Neutrophil (primary cell): ENCODE measurements around the gene PGM1.

Experiments
- H3K27ac ChIP-seq: fragments of 200-600 bp; sonication (generic); 2 replicates; pipeline ENCODE4 v1.5.1; 2016; ENCODE audit warnings: mild to moderate bottlenecking, moderate library complexity
- H3K27me3 ChIP-seq: fragments of 200-600 bp; sonication (generic); 2 replicates; pipeline ENCODE4 v1.6.0; 2016; ENCODE audit warnings: mild to moderate bottlenecking
- H3K36me3 ChIP-seq: fragments of 200-600 bp; sonication (generic); 2 replicates; pipeline ENCODE4 v1.5.1; 2017
- H3K4me1 ChIP-seq, 2 experiments: fragments of 200-600 bp in 1 of 2; sonication (generic) in 1 of 2; 1 replicate in 1 of 2; 2 replicates in 1 of 2; pipeline versions ENCODE4 v1.5.1 to v1.6.1; 2013 to 2016; ENCODE audit warnings: low read depth in 1 of 2, low read length in 1 of 2, mild to moderate bottlenecking in 1 of 2, moderate library complexity in 1 of 2; ENCODE audit not compliant: control insufficient read depth in 1 of 2, insufficient read depth in 1 of 2
- H3K4me3 ChIP-seq, 2 experiments: fragments of 200-600 bp in 1 of 2; sonication (generic) in 1 of 2; 1 replicate in 1 of 2; 2 replicates in 1 of 2; pipeline ENCODE4 v1.5.1; 2013 to 2016; ENCODE audit warnings: low read depth in 1 of 2, low read length in 1 of 2, mild to moderate bottlenecking in 1 of 2, moderate library complexity in 1 of 2
- H3K9me3 ChIP-seq: fragments of 200-600 bp; sonication (generic); 2 replicates; pipeline ENCODE4 v1.5.1; 2016
- CTCF ChIP-seq: fragments of 200-600 bp; sonication (generic); IDR thresholded peaks from 2 replicates; pipeline ENCODE4 v1.5.1; 2016; ENCODE audit warnings: antibody characterized with exemption

Gene PGM1

GRCh38 chr1:63623952-63624351 is 30.7 kb downstream of the PGM1 start:
- Histone ChIP-seq H3K9me3 (no peaks in the 10 kb centered on the region), H3K27ac (no peak overlapping the region), H3K27me3 (no peaks in the 10 kb centered on the region), H3K4me1 (peaks cover 7 to 8% of the 10 kb centered on the region in 2 experiments), H3K4me3 (no peak overlapping the region), H3K36me3 (no peaks in the 10 kb centered on the region)
- TF ChIP-seq CTCF, result no peak

- no peak overlapping the region for H3K27ac ChIP-seq
- H3K27me3 ChIP-seq, result no peaks in the 10 kb centered on the region
- peaks cover 7 to 8% of the 10 kb centered on the region in 2 experiments for H3K4me1 ChIP-seq
- no peaks in the 10 kb centered on the region for H3K9me3 ChIP-seq
- peaks cover 7% of the 10 kb centered on the region for H3K36me3 ChIP-seq
- TF ChIP-seq CTCF, result no peak
- no peak overlapping the region for H3K4me3 ChIP-seq
These were observed 31.7 kb downstream of the PGM1 start for GRCh38 chr1:63624911-63625310.

- no peak for TF ChIP-seq CTCF
- Histone ChIP-seq H3K27me3 (no peaks in the 10 kb centered on the region), H3K9me3 (no peaks in the 10 kb centered on the region), H3K27ac (peak overlapping the region; percentile 16), H3K4me1 (peaks cover 7 to 8% of the 10 kb centered on the region in 2 experiments), H3K4me3 (no peak overlapping the region), H3K36me3 (peaks cover 19% of the 10 kb centered on the region)
These were observed 33.0 kb downstream of the PGM1 start for GRCh38 chr1:63626222-63626621.

- Histone ChIP-seq H3K27me3 (no peaks in the 10 kb centered on the region), H3K36me3 (peaks cover 33% of the 10 kb centered on the region)
- TF ChIP-seq CTCF, result no peak
These were observed 35.4 kb downstream of the PGM1 start for GRCh38 chr1:63628607-63629006.

GRCh38 chr1:63630238-63630637 is 37.0 kb downstream of the PGM1 start:
- H3K27ac ChIP-seq, result no peak overlapping the region
- no peak for TF ChIP-seq CTCF

More at GRCh38 chr1:63628607-63629006, 35.4 kb downstream of the PGM1 start:
- no peaks in the 10 kb centered on the region for H3K9me3 ChIP-seq
- peaks cover 11 to 19% of the 10 kb centered on the region in 2 experiments for H3K4me1 ChIP-seq
- no peak overlapping the region for H3K4me3 ChIP-seq
- no peak overlapping the region for H3K27ac ChIP-seq

GRCh38 chr1:63630666-63631065 is 37.5 kb downstream of the PGM1 start:
- peaks cover 11 to 18% of the 10 kb centered on the region in 2 experiments for H3K4me1 ChIP-seq
- H3K27ac ChIP-seq, result no peak overlapping the region
- H3K4me3 ChIP-seq, result no peak overlapping the region
- peaks cover 51% of the 10 kb centered on the region for H3K36me3 ChIP-seq
- H3K9me3 ChIP-seq, result no peaks in the 10 kb centered on the region
- TF ChIP-seq CTCF, result no peak
- no peaks in the 10 kb centered on the region for H3K27me3 ChIP-seq

More at GRCh38 chr1:63630238-63630637, 37.0 kb downstream of the PGM1 start:
- peaks cover 11 to 19% of the 10 kb centered on the region in 2 experiments for H3K4me1 ChIP-seq
- no peak overlapping the region for H3K4me3 ChIP-seq
- no peaks in the 10 kb centered on the region for H3K9me3 ChIP-seq
- H3K27me3 ChIP-seq, result no peaks in the 10 kb centered on the region
- peaks cover 47% of the 10 kb centered on the region for H3K36me3 ChIP-seq
